HG02642 (cell line): Measurements from ENCODE around the gene MCRIP2.

Experiments used
- ATAC-seq: cut with Tn5 transposase; IDR thresholded peaks from one replicate; pipeline ENCODE4 v1.9.1; 2021; ENCODE audit warnings: mild to moderate bottlenecking; ENCODE audit not compliant: unreplicated experiment, poor library complexity

Gene MCRIP2

DNA sequence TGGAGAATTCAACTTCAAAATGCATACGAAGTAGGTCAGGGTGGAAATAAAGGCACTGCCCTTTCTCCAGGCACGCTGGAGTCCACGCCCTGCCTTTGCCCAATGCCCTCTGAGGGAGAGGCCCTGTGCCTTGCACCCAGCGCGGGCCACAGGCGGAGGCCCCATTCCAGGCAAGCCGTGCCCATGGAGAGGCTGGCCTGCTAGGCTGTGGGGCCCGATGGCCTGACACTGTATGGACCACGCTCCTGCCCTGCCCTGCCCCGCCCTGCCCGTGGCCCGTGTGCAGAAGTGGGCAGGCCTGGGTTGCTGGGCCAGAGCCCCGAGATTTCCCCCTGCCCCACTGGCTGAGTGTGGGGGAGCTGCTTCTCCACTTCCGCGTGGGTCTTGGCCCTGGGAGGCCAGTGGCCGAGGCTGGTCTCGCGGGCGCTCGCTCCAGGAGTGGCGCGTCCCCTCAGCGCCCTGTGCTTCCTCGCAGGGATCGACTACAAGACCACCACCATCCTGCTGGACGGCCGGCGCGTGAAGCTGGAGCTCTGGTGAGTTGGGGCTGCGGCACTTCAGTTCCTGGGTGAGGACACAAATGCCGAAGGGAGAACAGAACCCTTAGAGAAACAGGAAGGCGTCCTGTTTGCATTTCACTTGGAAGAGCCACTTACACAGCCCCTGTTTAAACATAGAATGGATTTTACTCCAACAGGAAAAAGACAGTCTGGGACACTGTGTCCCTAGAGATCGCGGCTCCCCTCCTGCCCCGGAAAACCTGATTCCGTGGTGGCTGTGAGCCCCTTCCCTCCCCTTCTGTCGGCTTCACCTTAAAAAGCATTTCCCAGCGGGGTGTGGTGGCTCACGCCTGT lies 24.7 kb upstream of the MCRIP2 start:
- ATAC-seq: no peak

DNA sequence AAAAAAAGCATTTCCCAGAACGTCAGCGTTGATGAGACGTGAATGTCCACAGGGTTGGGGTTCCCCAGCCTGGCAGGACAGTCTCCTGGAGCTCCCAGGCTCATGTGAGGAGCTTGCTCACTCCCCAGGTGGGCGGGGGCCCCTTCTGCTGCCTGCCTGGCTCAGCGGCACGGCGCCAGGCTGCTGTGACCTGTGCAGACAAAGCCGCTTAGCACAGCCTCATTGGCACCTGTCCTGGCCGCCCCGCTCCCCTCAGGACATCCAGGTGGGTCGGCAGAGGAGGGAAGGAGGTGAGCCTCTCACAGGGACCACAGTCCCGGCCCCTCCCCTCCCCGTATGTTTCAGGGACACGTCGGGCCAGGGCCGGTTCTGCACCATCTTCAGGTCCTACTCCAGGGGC lies 23.8 kb upstream of the MCRIP2 start:
- no peak for ATAC-seq

DNA sequence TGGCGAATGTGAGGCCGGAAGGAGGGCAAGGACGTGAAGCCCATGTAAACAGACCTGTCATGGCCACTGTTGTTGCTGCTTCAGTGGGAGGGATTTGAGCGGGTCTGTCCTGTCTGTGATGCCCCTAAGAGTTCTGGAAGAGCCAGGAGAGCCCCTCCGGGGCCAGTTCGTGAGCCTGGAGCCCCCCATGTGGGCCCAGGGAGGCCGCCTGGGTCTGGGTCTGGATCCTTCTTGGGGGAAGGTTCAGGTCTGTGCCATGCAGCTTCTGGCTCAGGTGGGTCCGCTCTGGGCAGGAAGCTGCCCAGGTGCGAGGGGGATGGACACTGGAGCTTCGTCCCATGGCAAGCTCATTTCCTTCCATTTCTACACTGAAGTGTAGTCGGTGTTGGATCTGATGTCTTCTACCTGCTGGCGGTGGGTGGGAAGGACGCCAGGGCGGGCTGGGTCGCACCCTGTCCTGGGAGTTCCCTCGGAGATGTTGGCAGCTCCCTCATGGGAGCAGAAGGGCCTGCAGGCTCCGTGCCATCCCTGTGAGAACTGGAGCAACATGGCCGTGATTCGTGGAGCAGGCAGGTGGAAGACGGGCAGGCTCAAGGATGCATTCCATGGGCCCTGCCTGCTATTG lies 22.0 kb upstream of the MCRIP2 start:
- ATAC-seq: no peak

DNA sequence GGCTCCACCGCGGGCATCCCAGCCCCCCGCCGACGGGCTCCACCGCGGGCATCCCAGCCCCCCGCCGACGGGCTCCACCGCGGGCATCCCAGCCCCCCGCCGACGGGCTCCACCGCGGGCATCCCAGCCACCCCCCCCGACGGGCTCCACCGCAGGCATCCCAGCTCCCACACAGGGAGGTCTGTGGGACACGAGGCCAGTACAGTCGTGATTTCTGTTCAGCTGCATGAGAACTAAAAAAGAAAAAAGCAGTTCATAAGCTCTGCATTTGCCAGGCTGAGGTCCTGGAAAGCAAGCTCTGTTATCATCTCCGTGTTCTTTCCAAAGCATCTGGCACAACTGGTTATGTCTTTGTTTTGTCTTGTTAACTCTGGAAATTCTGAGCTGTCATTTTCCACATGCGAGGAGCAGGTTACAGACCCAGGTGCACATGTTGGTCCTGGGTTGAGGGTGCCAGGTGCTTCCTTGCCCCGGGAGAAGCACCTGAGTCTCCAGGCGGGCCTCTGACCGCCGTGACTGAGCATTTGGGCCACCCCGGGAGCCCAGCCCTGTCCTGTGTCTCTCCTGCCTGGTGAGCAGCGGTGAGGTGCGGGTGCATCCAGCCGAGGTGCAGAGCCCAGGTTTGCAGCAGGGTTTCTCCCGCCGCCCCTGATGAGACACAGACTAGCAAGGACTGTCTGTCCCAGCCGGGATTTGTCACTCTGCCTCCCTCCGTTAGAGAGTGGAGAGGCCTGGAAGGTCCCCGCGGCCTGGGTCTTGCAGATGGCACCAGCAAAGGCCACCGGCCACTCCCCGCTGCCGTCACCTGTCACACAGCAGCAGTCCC lies 20.7 kb upstream of the MCRIP2 start:
- ATAC-seq: no peak

DNA sequence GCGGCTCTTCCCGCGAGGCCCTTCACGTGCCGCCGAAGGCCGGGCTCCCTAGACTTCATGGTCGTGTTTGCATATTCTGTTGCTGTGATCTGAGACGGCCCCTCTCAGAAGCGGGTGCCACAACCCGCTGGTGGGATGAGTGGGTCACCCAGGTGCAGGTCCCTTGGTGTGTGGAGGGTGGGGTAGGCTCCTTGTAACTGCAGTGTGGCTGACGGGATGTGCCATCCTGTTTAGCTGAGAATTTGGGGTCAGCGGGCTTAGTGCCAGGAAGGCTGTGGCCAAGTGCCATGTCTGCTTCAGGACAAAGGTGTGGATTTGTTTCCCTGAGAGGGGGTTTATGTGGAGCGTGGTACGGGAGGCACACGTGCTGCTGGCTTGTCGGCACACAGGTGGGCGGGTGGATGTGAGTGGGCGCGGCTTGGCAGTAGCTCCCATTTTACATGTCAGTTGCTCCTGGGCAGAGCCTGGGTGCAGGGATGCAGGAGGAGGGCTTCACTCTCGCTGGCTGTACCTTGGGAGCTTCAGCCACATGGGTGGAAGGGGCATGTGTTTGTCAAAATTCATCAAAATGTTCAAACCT lies 20.0 kb upstream of the MCRIP2 start:
- no peak for ATAC-seq

DNA sequence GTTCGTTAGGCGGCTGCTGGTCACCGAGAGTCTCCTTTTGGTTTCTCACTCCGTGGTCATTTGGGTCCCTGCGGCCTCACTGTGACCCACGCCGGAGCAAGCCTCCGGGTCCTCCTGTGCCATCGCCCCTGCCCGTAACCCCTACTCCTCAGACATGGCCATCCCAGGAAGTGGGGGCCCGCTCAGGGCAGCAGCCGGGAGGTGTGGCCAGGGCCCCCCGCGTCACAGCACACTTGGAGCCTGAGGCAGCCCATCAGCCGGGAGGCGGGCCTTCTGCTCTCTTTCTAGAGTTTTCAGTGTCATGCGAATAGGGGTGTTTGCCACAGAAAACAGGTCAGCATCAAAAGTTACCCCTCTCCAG lies 18.7 kb upstream of the MCRIP2 start:
- no peak for ATAC-seq

DNA sequence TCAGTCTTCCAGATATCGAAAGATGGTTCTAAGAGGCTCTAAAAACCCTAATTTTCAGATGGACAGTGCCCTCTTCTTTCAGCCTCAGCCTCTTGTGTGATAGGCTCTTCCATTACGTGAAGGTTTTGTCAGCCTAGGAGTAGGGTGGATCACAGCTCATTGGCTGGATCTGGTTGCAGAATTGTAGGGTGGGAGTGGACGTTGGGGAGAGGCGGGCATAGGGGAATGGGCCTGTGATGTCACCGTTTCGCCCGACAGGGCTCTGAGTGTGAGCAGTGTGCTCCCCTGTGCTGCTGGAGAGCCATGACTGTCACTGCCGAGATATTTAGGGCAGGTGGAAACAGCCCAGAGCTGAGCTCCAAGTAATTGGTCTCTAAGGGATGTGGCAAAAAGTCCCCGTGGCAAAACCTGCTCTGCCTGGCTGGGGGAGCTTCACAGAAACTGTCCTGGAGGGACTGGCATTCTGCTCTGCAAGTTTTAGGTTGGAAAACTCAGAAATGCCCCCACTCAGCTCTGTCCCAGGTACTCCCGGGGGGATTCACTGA lies 17.0 kb upstream of the MCRIP2 start:
- ATAC-seq: no peak

DNA sequence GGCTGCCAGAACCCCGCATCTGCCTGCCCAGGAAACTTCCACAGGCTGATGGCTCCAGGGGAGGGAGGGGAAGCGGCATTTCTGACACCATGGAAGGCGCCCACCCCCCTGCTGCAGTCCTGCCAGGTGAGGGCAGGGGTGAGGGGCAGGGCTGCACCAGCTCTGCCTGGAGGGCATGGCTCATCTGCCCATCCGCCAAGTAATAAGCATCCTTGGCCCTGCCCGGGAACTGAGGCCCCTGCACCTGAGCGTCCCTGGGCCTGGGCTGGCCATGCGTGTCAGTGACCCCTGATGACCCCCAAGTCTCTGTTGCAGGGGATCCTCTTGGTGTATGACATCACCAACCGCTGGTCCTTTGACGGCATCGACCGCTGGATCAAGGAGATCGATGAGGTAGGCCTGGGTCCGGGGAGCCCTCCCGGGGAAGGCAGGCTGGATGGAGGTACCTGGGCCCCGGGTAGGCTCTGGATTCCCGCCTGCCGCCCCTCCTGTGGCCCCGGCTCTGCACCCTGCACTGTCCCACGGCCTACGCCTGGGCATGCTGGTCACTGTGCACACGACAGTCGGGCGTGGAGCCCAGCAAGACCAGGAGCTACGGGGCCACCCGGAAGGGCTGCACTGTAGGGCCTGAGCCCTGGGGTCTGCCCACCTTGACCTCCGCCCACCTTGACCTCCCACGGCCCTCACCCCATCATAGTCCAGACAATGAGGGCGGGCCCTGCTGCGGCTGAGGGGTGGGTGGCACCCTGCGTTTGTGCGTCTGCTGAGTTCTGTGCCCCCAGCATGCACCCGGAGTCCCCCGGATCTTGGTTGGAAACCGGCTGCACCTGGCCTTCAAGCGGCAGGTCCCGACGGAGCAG lies 16.3 kb upstream of the MCRIP2 start:
- no peak for ATAC-seq

DNA sequence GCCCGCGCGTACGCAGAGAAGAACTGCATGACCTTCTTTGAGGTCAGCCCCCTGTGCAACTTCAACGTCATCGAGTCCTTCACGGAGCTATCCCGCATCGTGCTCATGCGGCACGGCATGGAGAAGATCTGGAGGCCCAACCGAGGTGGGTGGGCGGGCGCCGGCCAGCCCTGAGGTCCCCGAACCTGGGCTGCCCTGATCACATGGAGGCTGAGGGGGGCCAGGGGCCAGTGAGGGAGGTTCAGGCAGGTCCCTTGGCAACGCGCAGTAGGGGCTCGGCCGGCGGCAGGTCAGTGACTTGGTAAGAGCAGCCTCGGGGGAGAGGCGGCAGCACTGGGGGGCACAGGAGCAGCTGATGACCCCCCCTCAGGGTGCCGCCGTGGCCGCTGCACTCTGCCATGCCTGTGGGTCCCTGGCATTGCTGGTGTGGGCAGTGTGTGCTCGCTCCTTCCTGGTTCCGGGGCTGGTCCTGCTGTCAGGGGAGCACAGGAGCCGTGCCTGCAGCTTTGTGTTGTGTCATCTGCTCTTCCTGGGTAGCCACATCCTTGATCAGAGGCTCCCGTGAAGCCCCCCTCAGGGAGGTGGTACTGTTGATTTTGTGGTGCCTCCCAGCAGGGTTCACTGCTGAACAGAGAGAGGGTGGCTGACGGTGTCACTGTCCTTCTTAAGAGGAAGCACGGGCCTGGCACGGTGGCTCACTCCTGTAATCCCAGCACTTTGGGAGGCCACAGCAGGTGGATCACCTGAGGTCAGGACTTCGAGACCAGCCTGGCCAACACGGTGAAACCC lies 15.5 kb upstream of the MCRIP2 start:
- ATAC-seq: no peak

DNA sequence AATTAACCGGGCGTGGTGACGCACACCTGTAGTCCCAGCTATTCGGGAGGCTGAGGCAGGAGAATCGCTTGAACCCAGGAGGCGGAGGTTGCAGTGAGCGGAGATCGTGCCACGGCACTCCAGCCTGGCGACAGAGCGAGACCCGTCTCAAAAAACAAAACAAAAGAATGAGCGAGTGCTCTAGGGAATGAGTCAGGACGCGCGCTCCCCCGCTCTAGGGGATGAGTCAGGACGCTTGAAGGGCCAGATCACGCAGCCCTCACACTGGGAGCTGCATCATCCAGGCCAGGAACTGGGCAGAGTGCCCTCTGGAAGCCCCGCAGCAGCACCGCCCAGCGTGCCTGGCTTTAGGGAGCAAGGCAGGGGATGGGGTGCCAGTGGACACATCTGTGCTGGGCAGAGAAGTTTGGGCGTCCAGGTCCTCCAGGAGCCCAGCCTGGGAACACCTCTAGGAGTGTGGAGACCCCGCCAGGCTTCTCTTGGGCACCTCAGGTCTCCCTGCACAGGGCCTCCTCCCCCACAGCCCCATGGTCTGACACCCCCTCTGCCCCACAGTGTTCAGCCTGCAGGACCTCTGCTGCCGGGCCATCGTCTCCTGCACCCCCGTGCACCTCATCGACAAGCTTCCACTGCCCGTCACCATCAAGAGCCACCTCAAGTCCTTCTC lies 14.7 kb upstream of the MCRIP2 start:
- ATAC-seq: no peak

DNA sequence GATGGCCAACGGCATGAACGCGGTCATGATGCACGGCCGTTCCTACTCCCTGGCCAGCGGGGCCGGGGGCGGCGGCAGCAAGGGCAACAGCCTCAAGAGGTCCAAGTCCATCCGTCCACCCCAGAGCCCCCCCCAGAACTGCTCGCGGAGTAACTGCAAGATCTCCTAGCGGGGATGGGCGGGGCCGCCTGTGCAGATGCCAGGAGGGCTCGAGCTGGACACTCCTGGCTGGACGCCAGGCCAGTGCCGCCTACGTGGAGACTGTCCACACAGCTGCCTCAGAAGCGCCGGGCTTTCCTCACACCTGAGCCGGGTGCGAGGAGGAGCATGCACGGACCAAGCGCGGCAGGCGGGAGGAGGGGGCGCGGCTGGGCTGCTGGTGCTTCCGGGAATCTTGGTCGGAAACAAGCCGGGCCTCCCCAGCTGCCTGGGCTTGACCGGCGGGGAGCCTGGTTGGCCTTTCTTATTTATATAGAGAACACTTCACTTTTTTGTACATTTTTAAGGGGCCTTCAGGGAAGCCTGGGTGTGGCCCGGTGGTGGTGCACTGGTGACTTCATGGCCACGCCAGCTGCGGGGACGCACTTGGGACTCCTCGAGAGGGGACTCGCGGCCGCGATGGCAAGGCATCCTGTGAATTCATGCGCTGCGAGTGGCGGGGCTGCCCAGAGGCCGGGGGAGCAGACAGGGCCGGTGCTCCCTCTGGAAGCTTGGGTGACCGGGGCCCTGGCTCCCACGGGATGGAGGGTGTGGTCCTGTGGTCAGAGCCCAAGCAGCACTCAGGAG lies 14.0 kb upstream of the MCRIP2 start:
- no peak for ATAC-seq

DNA sequence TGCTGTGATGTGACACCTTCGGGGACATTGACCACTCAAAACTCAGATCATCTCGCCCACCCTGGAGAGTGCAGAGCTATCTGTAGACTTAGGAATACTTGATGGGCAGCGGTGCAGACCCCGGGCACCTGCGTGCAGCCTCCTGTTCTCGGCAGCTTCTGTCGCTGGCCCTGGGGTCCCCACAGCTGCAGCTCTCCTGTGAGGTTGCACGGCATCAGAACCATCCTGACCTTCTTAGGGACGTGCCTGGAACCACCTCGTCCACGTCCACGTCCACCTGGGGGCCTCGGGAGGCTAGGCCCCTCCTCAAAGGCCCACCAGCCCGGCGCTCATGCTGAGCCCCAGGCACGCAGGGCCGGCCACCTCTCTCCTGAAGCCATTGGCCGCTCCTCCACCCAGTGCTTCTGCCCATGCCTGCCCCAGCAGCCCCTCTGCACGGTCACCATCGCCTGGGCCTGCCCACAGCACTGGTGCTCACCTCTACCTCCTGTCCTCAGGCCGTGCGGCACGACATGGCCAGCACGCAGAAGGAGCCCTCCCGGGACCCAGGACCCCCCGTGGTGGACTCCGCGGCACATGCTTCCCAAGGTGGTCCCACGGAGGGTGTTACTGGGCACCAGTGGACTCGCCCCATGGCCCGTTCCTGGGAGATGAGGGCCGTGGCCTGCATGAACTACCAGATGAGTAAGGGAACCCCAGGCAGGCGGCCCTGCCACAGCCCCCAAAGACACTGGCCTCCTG lies 13.1 kb upstream of the MCRIP2 start:
- no peak for ATAC-seq

DNA sequence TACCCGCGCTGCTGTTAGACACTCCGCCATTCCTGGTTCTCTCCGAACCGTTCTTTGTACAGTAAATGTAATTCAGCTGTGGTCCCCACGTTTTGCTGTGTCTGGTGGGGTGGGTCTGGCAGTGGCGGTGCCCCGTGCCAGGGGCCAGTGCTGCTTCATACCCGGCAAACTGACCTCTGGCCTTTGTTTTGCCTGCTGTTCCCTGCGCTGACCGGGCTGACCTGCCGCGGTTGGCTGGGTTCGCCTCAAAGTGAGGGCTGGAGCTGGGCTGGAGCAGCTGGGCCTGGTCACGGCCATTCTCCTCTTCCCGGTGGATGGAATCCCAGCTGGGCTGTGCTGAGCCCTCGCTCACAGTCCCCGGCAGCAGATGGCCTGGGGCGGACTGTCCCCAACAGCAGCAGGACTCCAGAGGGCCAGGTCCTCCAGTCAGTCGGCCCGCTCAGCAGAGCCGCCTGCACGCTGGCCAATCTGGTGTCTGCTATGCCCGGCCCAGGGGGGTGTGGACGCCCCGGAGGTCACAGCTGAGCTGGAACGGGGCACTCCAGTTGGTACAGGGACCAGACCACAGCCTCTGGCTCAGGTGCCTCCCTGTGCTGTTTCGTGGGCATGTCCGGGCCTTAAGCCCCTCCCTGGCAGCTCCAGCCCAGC lies 12.3 kb upstream of the MCRIP2 start:
- no peak for ATAC-seq

DNA sequence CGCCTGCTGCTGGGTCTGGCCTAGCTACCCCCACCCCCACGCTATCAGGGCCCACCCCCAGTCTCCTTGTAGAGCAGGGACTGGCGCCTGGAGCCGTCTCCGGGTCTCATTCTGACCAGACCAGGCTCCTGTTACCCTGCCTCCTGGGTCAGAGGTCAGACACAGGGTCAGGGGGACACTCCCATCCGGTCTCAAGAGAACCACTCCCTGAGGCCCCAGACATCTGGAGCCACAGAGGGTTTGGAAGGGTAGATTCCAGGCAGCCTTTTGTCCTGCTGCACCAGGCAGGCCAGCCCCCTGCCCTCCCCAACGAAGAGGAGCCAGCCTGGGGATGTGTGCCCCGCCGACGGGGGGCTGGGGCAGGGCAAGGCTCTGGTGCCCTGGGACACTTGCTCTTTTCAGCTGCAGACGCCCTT lies 11.8 kb upstream of the MCRIP2 start:
- no peak for ATAC-seq

DNA sequence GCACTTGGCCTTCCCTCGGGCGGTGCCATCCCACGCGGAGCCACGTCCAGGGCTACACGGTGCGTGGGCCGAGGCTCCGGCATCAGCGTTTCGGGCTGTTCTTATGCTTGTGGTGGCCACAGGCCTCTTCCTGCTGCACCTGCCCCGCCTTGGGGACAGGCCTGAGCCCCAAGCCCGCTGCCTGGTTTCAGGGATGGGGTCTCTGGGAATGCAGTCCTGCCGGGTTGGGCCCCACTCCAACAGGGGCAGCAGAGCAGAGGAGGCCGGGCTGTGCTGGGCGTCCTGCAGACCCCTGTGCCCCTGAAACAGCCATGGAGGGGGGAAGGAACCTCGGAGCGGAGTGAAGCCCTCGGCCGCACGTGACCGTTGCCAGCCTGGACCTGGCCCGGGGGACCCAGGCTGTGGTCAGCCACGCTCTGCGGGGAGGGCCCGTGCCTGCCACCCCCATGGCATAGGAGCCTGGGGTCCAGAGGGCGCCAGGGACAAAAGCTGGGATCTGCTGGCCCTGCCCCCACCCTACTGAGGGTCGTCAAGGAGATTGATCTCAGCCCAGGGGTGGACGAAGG lies 11.3 kb upstream of the MCRIP2 start:
- no peak for ATAC-seq

DNA sequence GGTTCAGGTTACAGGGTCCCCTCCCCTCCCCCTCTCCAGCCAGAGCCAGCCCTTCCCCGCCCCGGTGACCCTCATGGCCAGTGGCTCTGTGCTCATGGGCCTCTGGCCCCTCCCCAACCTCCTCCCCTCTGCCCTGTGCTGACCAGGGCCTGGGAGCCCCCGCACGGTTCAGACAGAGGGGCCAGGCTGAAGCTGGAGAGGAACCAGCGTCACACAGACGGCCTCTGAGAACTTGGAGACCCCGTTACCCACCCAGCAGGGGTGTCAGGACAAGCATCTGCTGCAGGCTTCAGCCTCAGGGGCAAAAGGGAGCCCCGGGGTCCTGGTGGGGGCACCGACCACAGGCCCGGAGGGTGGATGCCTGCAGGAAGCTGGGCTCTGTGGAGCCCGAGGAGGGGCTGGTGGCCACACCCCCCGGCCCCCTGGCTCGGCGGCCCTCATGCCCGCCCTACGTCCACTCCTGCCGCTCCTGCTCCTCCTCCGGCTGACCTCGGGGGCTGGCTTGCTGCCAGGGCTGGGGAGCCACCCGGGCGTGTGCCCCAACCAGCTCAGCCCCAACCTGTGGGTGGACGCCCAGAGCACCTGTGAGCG lies 10.7 kb upstream of the MCRIP2 start, which contains the start of gene WFIKKN1:
Gene WFIKKN1 (plus strand): TSS at position 171 of the 591 bp plus-strand sequence. CDS start 269 bp downstream, at position 440.
- no peak for ATAC-seq
